HG03378 (cell line): ENCODE results near the gene SH3TC1.
A peak's percentile ranks its signal among the peaks of the same experiment; 100 is the strongest.

Experiments used
- ATAC-seq: cut with Tn5 transposase; IDR thresholded peaks from one replicate; pipeline ENCODE4 v1.9.1; 2021; ENCODE audit warnings: mild to moderate bottlenecking, moderate library complexity; ENCODE audit not compliant: unreplicated experiment

The SH3TC1 gene

DNA sequence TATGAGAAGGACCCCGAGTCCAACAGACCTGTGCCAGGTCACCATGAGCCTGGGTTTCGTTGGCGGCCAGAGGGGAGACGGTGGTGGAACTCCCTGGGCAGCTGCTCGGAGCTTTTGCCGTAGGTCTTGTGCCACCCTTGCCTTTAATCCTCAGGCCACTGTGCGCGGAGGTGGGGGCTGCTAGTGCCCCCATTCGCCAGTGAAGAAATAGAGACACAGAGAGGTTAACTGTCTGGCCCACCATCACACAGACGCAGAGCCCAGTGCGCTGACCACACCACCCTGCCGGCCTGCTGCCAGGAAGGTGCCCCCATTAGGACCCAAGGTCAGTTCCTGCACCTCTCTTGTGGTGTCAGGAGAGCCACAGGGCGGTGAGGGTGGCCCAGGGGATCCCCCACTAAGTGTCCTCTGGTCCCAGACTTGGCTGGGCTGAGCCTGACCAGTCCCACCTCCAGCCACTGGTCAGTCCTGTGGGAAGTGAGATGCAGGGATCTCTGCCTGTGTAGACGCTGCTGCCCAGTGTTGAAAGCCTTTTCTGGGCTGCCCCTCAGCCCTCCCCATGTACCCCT is 42.2 kb downstream of the SH3TC1 start:
- ATAC-seq: no peak

DNA sequence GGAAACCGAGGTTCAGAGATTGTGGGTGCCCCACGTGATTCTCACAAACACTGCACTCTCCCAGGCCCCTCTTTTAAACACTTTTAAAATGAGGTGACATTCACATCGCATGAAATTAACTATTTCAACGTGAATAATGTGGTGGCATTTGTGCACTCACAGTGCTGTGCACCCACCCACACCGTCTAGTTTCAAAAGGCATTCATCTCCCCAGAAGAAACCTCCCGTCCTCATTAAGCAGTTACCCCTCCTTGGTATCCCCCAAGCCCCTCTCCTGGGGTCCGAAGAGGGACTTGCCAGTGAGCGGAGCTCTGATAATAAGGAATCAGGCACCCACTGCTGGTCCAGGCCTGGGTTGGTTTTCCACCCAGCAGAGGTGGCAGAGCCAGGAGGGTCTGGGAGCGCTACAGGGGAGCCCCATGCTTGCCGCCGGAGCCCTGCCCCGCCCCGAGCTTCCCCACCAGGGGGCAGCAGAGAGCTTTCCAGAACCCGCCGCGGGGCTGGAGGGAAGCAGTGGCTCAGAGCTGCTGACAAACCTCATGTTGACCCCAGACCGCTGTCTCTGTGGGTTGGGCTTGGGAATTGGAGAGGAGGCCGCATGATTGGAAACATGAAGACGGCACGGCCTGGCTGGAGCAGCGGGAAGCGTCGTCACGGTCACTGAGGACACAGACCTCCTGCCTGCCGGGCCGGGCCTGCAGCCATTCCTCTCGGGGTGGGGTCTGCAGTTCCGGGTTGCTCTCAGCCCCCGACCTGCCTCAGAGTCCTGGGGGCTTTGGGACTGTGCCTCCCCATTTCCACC is 43.0 kb downstream of the SH3TC1 start:
- ATAC-seq: peak; percentile 65

DNA sequence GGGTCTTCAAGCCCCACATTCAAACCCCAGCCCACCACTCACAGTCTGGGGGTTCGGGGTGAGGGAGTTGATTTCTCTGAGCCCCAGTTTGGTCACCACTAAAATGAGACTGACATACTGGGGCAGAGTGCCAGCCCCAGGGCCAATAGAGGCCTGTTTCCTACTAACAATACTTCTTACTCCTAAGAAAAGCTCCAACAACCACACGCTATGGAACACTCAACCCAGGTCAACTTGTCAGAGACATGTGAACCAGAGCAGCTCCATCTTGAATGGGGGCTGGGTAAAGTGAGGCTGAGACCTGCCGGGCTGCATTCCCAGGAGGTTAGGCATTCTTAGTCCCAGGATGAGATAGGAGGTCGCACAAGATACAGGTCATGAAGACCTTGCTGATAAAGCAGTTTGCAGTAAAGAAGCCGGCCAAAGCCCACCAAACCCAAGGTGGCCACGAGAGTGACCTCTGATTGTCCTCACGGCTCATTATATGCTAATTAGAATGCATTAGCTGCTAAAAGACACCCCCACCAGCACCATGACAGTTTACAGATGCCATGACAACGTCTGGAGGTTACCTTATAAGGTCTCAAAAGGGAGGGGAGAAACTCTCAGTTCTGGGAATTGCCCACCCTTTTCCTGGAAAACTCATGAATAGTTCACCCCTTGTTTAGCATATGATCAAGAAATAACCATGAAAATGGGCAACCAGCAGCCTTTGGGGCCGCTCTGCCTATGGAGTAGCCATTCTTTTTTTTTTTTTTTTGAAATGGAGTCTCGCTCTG is 43.9 kb downstream of the SH3TC1 start:
- ATAC-seq: no peak

DNA sequence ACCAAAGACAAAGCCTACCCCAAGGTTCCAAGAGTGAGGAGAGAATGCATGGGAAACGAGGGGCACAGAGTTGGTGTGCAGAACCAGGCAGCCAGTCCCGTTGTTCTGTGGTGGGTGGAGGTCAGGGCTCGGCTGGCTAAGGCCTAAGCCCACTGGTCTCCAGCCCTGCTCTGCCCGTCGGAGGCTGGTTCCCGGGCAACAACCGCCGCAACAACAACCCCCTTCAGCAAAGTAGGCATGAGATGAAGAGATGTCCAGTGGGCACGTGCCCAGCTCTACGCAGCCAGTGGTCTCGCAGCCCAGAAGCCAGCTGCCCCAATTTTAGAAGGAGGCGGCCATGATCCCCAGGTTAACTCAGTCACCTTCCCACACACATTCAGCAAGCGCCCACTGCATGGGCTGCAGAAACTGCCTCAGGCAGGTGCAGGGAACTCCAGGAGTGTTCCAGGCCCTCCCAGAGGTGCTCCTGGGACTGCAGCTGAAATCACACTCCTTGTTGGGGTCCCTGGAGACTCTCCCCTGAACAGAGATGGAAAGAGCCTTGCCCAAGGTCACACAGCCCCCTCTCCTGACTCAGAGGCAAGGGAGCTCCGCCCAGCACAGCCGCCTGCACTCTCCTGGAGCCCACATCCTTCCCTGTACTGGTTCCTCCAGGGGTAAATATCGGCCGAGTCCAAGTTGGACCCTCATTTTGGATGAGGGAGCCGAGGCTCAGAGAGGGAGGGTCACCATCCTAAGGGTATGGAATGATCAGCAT is 45.1 kb downstream of the SH3TC1 start:
- ATAC-seq: no peak

DNA sequence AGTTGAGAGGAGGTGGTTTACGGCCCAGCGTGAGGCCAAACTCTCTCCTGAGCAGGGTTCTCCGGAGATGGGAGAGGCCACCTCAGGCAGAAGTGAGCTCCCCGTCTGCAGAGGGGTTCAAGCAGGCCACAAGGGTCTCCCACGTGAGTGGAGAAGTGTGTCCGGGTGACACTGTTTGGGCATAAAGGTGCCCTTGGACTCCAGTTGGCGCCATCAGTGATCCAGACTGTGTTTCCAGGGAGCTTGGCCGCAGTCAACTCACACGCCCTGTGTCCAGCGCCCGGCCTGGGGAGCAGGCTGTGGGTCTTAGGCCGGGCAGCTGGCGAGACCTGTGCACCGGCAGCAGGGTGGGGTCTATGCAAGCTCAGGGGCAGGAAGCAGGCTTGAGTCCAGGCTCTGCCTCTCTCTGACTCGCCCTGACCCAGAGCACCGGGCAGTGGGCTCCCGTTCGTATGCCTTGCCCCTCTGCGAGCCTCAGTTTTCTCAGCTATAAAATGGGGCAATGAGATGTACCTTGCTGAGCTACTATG is 45.9 kb downstream of the SH3TC1 start:
- ATAC-seq: no peak

DNA sequence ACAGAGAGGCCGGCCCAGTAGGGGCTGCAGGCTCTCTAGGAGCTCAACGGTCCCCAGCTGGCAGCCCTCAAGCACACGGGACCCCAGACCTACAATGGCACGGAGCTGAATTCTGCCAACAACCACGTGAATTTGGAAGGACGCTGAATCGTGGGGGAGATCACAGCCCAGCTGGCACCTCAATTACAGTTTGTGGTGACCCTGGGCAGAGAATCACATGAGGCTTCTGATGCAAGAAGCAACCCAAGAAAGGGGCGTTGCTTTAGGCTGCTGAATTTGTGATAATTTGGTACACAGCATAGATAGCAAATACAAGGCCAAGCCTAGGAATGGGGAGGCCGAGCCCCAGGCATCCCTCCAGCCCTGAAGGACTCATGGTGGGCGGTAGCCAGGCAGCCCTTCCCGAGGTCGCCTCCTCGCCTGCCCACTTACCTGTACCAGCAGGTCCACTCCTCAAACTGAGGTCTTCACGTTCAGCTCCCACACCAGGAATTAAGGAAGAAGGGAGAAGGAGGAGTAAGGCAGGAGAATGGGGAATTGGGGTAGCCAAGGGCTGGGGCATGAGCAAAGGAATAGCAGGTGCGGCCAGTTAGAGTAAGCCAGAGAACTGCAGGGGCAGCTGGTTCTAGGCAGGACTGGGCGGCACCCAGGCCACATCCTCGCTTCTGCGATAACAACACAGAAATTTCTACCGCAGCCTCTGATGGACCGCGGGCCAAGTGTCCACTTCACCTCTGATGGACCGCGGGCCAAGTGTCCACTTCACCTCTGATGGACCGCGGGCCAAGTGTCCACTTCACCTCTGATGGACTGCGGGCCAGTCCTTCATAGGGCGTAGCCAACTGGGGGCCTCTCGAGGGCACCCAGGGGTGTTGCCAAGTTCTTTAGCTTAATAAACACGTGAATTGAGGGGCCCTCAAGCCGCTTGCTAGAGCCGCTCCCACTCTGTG is 47.1 kb downstream of the SH3TC1 start:
- no peak for ATAC-seq

DNA sequence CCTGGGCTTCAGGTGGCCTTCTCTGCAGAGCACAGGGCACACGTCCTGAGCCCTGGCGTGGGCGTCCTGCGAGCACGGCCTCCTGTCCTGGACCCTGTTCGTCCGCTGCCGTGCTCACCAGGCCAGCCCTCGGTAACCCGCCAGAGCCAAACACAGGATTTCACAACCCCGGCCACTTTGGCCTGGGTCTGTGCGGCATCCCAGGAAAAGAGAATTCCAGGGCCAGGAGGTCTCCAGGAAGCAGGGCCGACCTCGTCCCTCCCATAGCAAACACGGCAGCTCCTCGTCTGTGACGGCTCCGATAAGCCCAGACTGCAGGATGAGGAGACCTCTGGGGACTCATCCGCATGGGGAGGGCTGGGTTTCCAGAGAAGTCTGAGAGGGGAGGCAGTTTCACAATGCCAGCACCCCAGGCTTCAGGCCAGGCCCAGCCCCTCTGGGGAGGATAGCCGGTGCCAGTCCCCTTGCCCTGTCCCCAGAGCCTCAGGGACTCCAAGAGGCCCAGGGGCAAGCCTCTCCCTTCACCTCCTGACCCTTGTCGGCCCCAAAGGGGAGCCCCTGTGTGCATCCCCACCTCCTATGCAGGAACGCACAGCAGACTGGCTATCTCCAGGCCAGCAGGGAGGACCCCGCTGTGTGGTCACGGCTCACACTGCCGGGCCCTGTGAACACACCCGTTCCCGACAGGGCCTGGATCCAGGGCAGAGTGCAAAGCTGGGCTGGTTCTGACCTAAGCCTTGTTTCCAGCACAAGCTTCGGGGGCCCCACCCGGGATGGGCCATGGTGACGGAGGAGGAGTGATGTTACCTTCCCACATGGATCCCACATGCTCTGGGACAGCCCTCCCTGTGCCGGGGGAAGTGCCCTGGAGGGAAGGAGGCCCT is 48.2 kb downstream of the SH3TC1 start:
- no peak for ATAC-seq

DNA sequence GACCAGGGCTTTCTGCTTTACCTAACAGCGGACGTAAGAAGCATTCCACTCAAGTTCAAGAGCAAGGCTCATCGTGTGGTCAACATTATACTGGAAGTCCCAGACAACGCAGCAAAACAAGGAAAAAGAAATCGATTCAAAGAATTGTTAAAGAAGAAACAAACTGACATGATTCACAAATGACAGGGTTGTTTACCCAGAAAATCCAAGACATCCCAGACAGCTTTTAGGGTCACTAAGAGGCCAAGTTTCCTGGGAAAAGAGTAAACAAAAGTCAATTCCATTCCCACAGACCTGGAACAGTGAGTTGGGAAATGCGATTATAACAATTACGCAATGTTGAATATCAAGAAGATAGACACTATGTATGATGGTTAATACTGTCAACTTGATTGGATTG is 49.0 kb downstream of the SH3TC1 start:
- ATAC-seq: no peak

DNA sequence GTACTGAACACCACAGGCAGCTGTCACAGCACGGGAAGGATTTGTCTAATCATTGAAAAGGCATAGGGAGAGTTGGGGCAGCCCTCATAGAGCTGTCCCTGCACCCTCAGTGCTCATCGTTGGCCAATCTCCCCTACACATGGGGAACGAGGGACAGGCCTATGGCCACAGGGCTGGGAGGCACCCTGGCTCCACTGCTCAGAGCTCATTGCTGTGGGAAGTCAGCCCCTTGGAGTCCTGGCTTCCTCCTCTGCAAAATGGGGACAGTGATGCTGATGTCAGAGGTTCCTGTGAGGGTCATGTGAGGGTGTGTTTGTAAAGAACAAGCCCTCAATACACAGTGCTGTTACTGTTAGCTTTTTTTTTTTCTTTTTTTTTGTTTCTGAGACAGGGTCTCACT is 51.1 kb downstream of the SH3TC1 start:
- no peak for ATAC-seq

DNA sequence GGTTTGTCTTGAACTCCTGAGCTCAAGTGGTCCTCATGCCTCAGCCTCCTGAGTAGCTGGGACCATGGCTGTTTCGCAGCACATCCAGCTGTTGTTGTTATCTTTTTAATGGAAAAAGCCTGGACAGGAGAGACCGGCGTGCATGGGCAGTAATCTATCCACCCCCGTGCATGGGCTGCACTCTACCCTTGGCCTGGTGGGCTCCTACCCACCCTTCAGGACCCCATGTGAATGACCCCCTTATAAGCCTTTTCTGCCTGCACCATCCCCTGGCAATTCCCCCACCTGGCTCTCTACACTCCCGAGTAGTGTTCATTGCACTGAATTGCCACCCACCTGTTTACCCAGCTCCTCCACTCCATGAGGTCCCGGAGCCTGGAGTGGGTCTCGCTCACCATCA is 51.5 kb downstream of the SH3TC1 start:
- no peak for ATAC-seq

DNA sequence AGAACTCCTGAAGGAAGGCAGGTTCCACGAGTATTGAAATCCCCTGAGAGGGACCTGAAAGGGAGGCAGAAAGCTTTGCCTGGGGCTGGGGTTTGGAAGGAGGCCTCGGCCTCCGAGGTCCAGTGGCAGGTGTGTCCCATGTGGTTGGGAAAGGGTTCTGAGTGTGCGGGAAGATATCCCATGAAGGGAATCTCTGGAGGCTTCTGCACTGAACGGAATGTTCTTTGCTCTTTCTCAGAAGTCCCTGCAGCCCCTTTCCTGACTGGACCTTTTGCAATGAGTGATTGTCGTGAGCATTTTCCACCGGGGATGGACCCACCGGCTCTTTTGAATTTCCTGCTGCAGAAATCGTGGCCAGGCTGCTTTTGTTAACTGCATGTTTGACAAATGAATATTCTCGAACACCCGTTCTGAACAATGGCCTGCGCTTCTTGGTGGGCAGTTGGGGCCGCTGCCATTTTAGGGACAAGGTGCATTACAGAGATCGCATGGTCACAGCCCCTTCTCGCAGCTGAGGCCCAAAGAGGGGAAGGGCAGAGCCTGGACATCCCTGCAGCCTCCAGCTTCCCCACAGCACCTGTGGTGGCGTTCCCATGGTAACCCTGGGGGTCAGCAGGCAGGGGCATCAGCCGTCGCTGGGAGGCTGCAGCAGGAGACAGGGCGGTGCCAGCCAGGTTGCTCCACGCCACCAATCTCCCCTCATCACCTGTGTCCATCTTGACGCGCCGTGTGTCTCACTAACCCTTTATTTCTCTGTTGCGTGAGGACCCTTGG is 52.2 kb downstream of the SH3TC1 start:
- no peak for ATAC-seq

DNA sequence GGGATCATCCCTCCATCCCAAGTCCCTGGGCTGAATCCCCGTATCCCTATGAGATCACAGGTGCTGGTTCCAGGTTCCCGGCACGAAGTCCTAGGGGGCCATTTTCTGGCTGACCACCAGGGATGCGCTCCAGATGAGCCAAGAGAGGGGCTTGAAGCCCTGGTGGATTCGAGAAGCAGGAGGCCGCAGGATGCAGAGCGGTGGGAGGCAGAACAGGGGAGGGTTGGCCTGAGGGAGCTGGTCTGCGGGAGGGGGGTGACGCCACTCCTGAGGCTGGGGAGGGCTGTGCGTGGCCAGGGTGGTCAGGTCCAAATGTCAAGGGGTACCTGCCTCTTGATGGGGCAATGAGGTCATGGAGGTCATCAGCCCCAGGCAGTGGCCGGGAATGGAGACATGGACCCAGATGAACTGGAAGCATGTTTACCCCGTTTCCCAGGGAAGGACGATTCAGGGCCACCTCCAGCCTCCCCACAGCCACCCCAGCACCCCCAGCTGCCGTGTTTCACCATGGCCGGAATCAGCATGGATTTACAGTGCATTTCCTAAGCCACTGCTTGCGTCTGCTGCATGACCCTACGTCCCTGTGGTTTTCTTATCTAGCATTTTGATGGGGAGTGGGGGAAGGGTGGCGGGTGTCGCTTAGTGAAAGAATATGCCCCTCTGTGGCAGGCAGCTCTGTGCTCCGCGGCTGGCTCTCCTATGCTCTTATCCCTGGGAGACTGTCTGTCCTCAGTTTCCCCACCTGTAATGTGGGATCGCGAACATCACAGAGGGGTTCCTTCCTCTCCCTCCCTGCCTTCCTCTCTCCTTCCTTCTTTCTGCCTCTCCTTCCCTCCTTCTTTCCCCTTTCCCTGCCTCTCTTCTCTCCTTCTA is 53.4 kb downstream of the SH3TC1 start:
- no peak for ATAC-seq

DNA sequence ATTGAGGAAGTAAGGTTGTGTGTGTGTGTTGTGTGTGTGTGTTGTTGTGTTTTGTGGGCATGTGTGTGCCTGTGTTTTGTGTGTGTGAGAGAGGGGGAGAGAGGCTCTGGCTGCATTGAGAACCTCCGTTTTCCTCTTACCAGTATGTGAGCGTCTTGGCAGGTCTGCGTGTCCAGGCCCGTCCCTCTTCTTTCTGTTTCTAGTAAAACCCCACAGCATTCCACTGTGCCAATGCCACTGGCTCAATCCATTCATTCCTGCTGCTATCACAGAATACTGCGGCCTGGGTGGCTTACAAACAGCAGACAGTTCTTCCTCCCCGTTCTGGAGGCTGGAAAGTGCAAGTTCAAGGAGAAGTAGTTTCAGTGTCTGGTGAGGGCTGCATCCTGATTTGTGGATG is 55.0 kb downstream of the SH3TC1 start:
- no peak for ATAC-seq

DNA sequence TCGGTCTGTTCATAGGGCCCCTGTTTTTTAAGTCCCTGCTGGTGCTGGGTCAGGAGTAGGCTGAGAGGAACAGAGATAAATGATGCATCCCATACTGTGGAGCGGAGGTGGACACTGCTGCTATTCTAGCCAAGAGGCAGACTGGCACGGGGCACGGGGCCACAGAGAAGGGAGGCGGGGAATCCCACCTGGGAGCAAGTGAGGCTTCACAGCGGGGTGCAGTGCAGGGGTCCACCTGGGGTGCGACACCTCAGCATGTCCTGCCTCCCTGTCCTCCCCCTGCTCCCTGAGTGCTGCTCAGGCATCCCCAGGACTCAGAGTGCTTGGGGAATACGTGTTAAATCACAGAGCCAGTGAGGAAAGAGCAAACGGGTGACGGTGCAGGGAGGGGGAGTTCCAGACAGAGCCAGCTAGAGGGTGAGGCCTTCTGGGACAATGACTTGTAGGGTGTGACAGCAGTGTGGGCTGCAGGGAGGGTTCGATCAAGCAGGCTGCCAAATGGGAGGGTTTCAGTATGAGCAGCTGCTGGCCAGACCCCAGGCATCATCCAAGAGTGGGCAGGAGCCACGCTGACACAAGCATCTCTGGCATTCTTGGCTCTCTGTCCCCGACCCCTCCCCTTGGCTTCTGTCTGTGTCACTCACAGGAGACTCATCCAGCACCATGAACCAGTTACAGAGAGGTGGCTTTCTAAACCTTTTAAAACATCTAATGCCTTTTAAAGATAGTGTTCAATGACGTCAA is 56.8 kb downstream of the SH3TC1 start:
- ATAC-seq: no peak

DNA sequence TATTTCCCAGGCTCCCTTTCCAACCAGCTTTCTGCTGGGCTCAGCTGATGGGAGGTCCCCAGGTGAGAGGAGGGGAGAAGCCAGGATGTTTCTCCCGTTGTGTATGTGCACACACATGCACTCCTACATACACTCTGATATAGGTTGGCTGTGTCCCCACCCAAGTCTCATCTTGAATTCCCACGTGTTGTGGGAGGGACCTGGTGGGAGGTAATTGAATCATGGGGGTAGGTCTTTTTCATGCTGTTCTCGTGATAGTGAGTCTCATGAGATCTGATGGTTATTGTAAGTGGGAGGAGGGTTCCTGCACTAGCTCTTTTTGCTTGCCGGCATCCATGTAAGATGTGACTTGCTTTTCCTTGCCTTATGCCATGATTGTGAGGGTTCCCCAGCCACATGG is 58.8 kb downstream of the SH3TC1 start:
- no peak for ATAC-seq

DNA sequence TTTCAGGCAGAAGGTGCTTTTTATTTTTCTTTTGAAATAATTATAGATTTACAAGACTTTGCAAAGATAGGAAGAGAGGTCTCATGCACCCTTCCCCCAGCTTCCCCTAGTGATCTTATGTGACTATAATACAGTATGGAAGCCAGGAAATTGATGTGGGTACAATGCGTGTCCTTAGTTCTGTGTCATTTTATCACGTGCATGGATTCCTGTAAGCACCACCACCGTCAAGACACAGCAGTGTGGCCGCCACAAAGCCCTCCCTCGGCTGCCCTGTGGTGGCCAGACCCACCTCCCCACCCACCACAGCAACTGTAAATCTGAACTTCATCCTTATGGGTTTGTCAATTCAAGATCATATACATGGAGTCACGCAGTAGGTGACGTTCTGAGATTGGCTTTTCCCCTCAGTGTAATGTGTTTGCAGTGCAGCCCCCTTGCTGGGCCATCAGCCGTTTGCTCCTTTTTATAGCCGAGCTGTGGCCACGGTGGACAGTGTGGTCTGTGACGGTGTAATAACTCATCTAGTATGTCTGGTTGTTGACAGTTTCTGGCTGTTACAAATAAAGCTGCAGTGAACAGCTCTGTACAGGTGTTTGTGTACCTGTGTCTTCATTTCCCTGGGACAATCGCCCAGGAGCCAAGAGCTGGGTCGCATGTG is 59.6 kb downstream of the SH3TC1 start:
- ATAC-seq: no peak
